22Rv1 (cell line): Measurements from ENCODE around the gene LRRC15.
A peak's percentile ranks its signal among the peaks of the same experiment; 100 is the strongest.

Experiments used
- H3K27ac ChIP-seq: fragments of 450-650 bp; 2 replicates; pipeline ENCODE4 v1.5.1; 2017
- CTCF ChIP-seq: fragments of 450-650 bp; IDR thresholded peaks from 2 replicates; pipeline ENCODE4 v1.5.1; 2017; ENCODE audit warnings: mild to moderate bottlenecking
- ZFX ChIP-seq: fragments of 450-650 bp; IDR thresholded peaks from 2 replicates; pipeline ENCODE4 v1.6.1; 2017; ENCODE audit warnings: antibody characterized with exemption, borderline replicate concordance

Gene LRRC15

GRCh38 chr3:194336601-194337355, 32.8 kb downstream of the LRRC15 start:
- no peak for TF ChIP-seq CTCF
- no peak overlapping the region for H3K27ac ChIP-seq

GRCh38 chr3:194333981-194334320, 35.6 kb downstream of the LRRC15 start:
- peak; percentile 65 for TF ChIP-seq CTCF
- TF ChIP-seq ZFX = no peak

GRCh38 chr3:194333212-194333980, 36.1 kb downstream of the LRRC15 start:
- no peak overlapping the region for H3K27ac ChIP-seq
- TF ChIP-seq CTCF = peak; percentile 98
- no peak for TF ChIP-seq ZFX

More at GRCh38 chr3:194333981-194334320, 35.6 kb downstream of the LRRC15 start:
- no peak overlapping the region for H3K27ac ChIP-seq

- no peak for TF ChIP-seq CTCF
- no peak for TF ChIP-seq ZFX
- no peak overlapping the region for H3K27ac ChIP-seq
These were observed 36.7 kb downstream of the LRRC15 start for GRCh38 chr3:194332858-194333211.

GRCh38 chr3:194330579-194330978, 39.0 kb downstream of the LRRC15 start:
- no peak overlapping the region for H3K27ac ChIP-seq
- TF ChIP-seq CTCF (no peak), ZFX (no peak)

- TF ChIP-seq ZFX (no peak), CTCF (no peak)
- H3K27ac ChIP-seq = no peak overlapping the region
These were observed 39.4 kb downstream of the LRRC15 start for GRCh38 chr3:194330160-194330559.

- no peak overlapping the region for H3K27ac ChIP-seq
- TF ChIP-seq CTCF (no peak), ZFX (no peak)
These were observed 40.0 kb downstream of the LRRC15 start for GRCh38 chr3:194329583-194329965.
